ENCODE results near the gene PIGP. TPM values are rescaled to one million over a fixed set of nuclear protein-coding genes. Genes with fewer than 3 reads are reported as not detected.

PIGP gene
- total and polyA plus RNA-seq, 9 of the 15 experiments (the other 6 are each of a cell fraction or from before 2014, with no cell fraction given) = 18.3 to 122 (median 35.6) TPM

DNA sequence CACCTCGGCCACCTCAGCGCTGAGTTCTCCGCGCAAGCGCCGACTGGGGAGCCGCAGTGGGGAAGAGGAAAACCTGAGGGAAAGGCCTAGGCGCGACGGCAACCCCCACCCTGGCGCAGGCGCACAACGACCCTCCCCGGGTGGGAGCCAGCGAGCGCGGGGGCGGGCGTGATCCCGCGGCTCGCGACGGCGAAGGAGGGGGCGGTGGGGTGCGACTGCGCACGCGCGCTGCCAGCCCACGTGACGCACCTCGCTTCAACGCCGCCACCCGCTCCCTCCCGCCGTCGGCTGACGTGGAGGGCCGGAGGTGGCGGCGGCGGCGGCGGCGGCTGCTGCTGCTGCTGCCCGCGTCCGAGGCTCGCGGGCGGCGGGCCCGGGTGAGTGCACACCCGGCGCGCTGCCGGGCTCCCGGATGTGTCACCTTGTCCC lies at the start of gene PIGP, which contains the start of gene TTC3 (continued):
- TF ChIP-seq, protein P1, sequence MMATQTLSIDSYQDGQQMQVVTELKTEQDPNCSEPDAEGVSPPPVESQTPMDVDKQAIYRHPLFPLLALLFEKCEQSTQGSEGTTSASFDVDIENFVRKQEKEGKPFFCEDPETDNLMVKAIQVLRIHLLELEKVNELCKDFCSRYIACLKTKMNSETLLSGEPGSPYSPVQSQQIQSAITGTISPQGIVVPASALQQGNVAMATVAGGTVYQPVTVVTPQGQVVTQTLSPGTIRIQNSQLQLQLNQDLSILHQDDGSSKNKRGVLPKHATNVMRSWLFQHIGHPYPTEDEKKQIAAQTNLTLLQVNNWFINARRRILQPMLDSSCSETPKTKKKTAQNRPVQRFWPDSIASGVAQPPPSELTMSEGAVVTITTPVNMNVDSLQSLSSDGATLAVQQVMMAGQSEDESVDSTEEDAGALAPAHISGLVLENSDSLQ (IDR thresholded peaks at IDR 0.05) = no peak
- TF ChIP-seq, protein P2, sequence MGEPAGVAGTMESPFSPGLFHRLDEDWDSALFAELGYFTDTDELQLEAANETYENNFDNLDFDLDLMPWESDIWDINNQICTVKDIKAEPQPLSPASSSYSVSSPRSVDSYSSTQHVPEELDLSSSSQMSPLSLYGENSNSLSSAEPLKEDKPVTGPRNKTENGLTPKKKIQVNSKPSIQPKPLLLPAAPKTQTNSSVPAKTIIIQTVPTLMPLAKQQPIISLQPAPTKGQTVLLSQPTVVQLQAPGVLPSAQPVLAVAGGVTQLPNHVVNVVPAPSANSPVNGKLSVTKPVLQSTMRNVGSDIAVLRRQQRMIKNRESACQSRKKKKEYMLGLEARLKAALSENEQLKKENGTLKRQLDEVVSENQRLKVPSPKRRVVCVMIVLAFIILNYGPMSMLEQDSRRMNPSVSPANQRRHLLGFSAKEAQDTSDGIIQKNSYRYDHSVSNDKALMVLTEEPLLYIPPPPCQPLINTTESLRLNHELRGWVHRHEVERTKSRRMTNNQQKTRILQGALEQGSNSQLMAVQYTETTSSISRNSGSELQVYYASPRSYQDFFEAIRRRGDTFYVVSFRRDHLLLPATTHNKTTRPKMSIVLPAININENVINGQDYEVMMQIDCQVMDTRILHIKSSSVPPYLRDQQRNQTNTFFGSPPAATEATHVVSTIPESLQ (CRISPR knock-in tag; IDR thresholded peaks at IDR 0.05) = no peak
- TF ChIP-seq ZNF12 (CRISPR knock-in tag; IDR thresholded peaks at IDR 0.05) (no peak), MCM3 (IDR thresholded peaks at IDR 0.05) (no peak), RFX1 (IDR thresholded peaks at IDR 0.05) (no peak), HMG20A (CRISPR knock-in tag; conservative IDR thresholded peaks at IDR 0.05) (no peak), GATAD2B (IDR thresholded peaks at IDR 0.05; ENCODE audit: borderline replicate concordance) (peak; percentile 84; the same call in 1 of the 2 replicates), ILK (tag; IDR thresholded peaks at IDR 0.05; ENCODE audit: borderline replicate concordance, low read depth) (no peak), NFRKB (IDR thresholded peaks at IDR 0.05; ENCODE audit: low read depth) (no peak), MYNN (IDR thresholded peaks at IDR 0.05) (no peak), MYNN (CRISPR knock-in tag; IDR thresholded peaks at IDR 0.05) (no peak), BRCA1 (IDR thresholded peaks at IDR 0.05) (no peak), BRCA1 (CRISPR knock-in tag; IDR thresholded peaks at IDR 0.05) (no peak), NFE2L1 (tag; IDR thresholded peaks at IDR 0.05; ENCODE audit: borderline replicate concordance, low read depth) (no peak), SRF (CRISPR knock-in tag; IDR thresholded peaks at IDR 0.05) (no peak), CBX5 (IDR thresholded peaks at IDR 0.05; ENCODE audit: borderline replicate concordance, low read depth) (no peak), ZNF232 (CRISPR knock-in tag; IDR thresholded peaks at IDR 0.05) (no peak)
- TF ChIP-seq, protein P3, sequence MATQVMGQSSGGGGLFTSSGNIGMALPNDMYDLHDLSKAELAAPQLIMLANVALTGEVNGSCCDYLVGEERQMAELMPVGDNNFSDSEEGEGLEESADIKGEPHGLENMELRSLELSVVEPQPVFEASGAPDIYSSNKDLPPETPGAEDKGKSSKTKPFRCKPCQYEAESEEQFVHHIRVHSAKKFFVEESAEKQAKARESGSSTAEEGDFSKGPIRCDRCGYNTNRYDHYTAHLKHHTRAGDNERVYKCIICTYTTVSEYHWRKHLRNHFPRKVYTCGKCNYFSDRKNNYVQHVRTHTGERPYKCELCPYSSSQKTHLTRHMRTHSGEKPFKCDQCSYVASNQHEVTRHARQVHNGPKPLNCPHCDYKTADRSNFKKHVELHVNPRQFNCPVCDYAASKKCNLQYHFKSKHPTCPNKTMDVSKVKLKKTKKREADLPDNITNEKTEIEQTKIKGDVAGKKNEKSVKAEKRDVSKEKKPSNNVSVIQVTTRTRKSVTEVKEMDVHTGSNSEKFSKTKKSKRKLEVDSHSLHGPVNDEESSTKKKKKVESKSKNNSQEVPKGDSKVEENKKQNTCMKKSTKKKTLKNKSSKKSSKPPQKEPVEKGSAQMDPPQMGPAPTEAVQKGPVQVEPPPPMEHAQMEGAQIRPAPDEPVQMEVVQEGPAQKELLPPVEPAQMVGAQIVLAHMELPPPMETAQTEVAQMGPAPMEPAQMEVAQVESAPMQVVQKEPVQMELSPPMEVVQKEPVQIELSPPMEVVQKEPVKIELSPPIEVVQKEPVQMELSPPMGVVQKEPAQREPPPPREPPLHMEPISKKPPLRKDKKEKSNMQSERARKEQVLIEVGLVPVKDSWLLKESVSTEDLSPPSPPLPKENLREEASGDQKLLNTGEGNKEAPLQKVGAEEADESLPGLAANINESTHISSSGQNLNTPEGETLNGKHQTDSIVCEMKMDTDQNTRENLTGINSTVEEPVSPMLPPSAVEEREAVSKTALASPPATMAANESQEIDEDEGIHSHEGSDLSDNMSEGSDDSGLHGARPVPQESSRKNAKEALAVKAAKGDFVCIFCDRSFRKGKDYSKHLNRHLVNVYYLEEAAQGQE (IDR thresholded peaks at IDR 0.05; ENCODE audit: borderline replicate concordance) = peak; percentile 93
- TF ChIP-seq, protein P3 (CRISPR knock-in tag; IDR thresholded peaks at IDR 0.05; ENCODE audit: low read depth) = no peak

Data from K562 (cell line).